ENCODE results near the gene FBXL12.
"Not testable (repeated sequence)": the region's sequence is repeated elsewhere in the genome, so short reads cannot be mapped to it uniquely, and the experiment has no call there.

Gene FBXL12

GRCh38 chr19:9842834-9843625 is 24.2 kb upstream of the FBXL12 start:
- FAIRE-seq (no peak), DNase-seq (ENCODE audit: extremely low spot score, insufficient read length, low read depth) (no peak)

- DNase-seq (ENCODE audit: extremely low spot score, insufficient read length, low read depth): no peak
- no peak for FAIRE-seq
Measured at GRCh38 chr19:9839415-9839814, 20.5 kb upstream of the FBXL12 start.

- DNase-seq (ENCODE audit: extremely low spot score, insufficient read length, low read depth): no peak
- FAIRE-seq: no peak
Measured at GRCh38 chr19:9838324-9838723, 19.4 kb upstream of the FBXL12 start.

GRCh38 chr19:9836021-9836420 is 17.1 kb upstream of the FBXL12 start:
- no peak for DNase-seq (ENCODE audit: extremely low spot score, insufficient read length, low read depth)
- no peak for FAIRE-seq

GRCh38 chr19:9835507-9835949 is 16.6 kb upstream of the FBXL12 start:
- FAIRE-seq: no peak
- no peak for DNase-seq (ENCODE audit: extremely low spot score, insufficient read length, low read depth)

GRCh38 chr19:9834726-9835506 is 16.0 kb upstream of the FBXL12 start, which contains the start of gene PIN1:
PIN1 (plus strand) TSS chr19:9835318; CDS start chr19:9835345, 27 bp downstream.
- DNase-seq (ENCODE audit: extremely low spot score, insufficient read length, low read depth) (peak; percentile 98), FAIRE-seq (peak; percentile 91)

GRCh38 chr19:9834307-9834725 is 15.4 kb upstream of the FBXL12 start:
- FAIRE-seq: no peak

GRCh38 chr19:9828551-9829063 is 9.7 kb upstream of the FBXL12 start:
- DNase-seq (ENCODE audit: extremely low spot score, insufficient read length, low read depth): no peak
- no peak for FAIRE-seq

More at GRCh38 chr19:9834307-9834725, 15.4 kb upstream of the FBXL12 start:
- DNase-seq (ENCODE audit: extremely low spot score, insufficient read length, low read depth): no peak

- FAIRE-seq: peak; percentile 97
- DNase-seq (ENCODE audit: extremely low spot score, insufficient read length, low read depth): peak; percentile 92
Measured at GRCh38 chr19:9827289-9828238, 8.7 kb upstream of the FBXL12 start, which contains the start of gene UBL5. UBL5 (plus strand) TSS chr19:9827918; CDS start chr19:9828338, 420 bp downstream.

- FAIRE-seq (no peak), DNase-seq (ENCODE audit: extremely low spot score, insufficient read length, low read depth) (no peak)
Measured at GRCh38 chr19:9823816-9824215, 4.9 kb upstream of the FBXL12 start.

GRCh38 chr19:9820034-9820433 is 1.2 kb upstream of the FBXL12 start:
- DNase-seq (ENCODE audit: extremely low spot score, insufficient read length, low read depth); FAIRE-seq: not testable (repeated sequence)

GRCh38 chr19:9819596-9819909 is 674 bp upstream of the FBXL12 start:
- no peak for DNase-seq (ENCODE audit: extremely low spot score, insufficient read length, low read depth)
- FAIRE-seq: no peak

- no peak for DNase-seq (ENCODE audit: extremely low spot score, insufficient read length, low read depth)
- FAIRE-seq: no peak
Measured at GRCh38 chr19:9818175-9818733, 625 bp downstream of the FBXL12 start.

GRCh38 chr19:9811139-9811538 is 7.7 kb downstream of the FBXL12 start:
- DNase-seq (ENCODE audit: extremely low spot score, insufficient read length, low read depth): no peak
- FAIRE-seq: no peak

- DNase-seq (ENCODE audit: extremely low spot score, insufficient read length, low read depth): no peak
- no peak for FAIRE-seq
Measured at GRCh38 chr19:9808855-9809824, 9.7 kb downstream of the FBXL12 start.

GRCh38 chr19:9806803-9807202 is 12.1 kb downstream of the FBXL12 start:
- FAIRE-seq (no peak), DNase-seq (ENCODE audit: extremely low spot score, insufficient read length, low read depth) (no peak)

GRCh38 chr19:9801976-9802375 is 16.9 kb downstream of the FBXL12 start:
- no peak for FAIRE-seq
- no peak for DNase-seq (ENCODE audit: extremely low spot score, insufficient read length, low read depth)

- FAIRE-seq: no peak
- DNase-seq (ENCODE audit: extremely low spot score, insufficient read length, low read depth): no peak
Measured at GRCh38 chr19:9799162-9799561, 19.7 kb downstream of the FBXL12 start.

All from GM18507 (cell line).